Uterine smooth muscle cell (primary cell): ENCODE results near the gene TTC4. TPM values are rescaled to one million over a fixed set of nuclear protein-coding genes. Genes with fewer than 3 reads are reported as not detected.

Source experiments
- total RNA-seq: library from RNA; depleted of rRNA; stranded (reverse); fragments of >200 nt; gene quantifications from 2 replicates; pipeline ENCODE4 v1.2.3, GENCODE V29; 2014

TTC4 gene, protein sequence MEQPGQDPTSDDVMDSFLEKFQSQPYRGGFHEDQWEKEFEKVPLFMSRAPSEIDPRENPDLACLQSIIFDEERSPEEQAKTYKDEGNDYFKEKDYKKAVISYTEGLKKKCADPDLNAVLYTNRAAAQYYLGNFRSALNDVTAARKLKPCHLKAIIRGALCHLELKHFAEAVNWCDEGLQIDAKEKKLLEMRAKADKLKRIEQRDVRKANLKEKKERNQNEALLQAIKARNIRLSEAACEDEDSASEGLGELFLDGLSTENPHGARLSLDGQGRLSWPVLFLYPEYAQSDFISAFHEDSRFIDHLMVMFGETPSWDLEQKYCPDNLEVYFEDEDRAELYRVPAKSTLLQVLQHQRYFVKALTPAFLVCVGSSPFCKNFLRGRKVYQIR
- 26.6 and 41.6 TPM in 2 replicates for total RNA-seq

GRCh38 chr1:54715493-54716298, at the start of gene TTC4:
TSS of gene TTC4 (plus strand) at chr1:54715861. CDS start at chr1:54715909, 48 bp downstream.

DNA sequence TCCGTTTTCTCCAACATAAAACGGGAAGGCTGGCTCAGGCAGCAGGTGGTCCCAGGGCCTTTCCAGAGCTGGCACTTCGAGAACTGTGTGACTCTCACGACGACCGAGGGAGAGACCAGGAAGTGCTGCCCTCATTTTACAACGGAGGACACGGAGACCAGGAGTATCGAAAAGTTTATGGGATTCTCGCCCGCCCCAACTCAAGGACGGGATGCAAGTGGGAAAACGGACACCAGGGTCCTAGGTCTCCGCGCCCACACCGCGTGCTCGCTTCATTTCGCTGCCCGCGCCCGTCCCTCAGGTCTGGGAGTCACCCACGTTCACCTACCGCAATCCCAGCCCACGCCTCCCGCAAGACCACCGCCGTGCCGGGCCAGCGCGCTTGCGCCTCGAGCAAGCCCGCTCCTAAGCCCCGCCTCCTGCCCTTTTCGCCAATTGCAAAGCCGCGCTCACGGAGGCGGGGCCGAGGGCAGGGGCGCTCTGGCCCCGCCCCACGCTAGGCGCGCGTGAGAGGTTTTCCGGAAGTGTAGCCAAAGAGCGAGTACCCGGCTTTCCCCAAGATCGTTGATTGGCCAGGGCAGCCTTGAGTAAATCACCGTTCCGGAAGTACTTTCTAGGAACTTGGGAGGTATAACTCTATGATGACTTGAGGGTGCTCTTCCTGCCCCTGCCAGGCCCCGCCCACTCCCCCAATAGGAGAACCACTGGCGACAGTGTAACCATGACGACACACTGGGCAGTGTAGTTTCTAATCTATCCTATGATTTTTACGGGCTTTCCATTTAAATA, 48.7 kb downstream of the TTC4 start, which contains the start of gene PARS2:
PARS2 (minus strand) TSS at position 391 of the 789 bp plus-strand sequence. CDS start 5,362 bp downstream, outside the sequence.

Other genes starting within 250 kb of the TTC4 start
- gene ACOT11, start 167.6 kb upstream of the TTC4 start, total RNA-seq = 3.4 and 5.7 TPM in 2 replicates
- not detected in 2 replicates for gene FAM151A, start 92.3 kb upstream of the TTC4 start, total RNA-seq
- 0.11 and 0.12 TPM in 2 replicates for gene MROH7, start 74.1 kb upstream of the TTC4 start, total RNA-seq
- gene PARS2, start 48.7 kb downstream of the TTC4 start, total RNA-seq = 5.3 and 6.5 TPM in 2 replicates
- not detected in 2 replicates for gene TTC22, start 85.5 kb downstream of the TTC4 start, total RNA-seq
- 252 and 282 TPM in 2 replicates for gene DHCR24, start 171.3 kb downstream of the TTC4 start, total RNA-seq